HEK293 (cell line): ENCODE measurements around the gene PHGDH.
A peak's percentile ranks its signal among the peaks of the same experiment; 100 is the strongest.

Experiments
- CTCF ChIA-PET: fragments of 350-600 bp; formaldehyde crosslinking; extraction: SDS; loops from one replicate; lab custom pipeline; 2021; ENCODE audit warnings: antibody characterized with exemption; lab: Yijun Ruan, JAX
- POLR2A ChIA-PET: fragments of 300-600 bp; formaldehyde crosslinking; extraction: SDS; loops from one replicate; lab custom pipeline; 2020; ENCODE audit warnings: antibody characterized with exemption, inconsistent platforms; lab: Yijun Ruan, JAX
- H3K27ac ChIP-seq: fragments of 200-500 bp; sonication (Bioruptor generic); 2 replicates; pipeline ENCODE4 v1.5.1; 2014; ENCODE audit warnings: low read depth, low read length, control low read depth, inconsistent platforms; ENCODE audit errors: extremely low read depth
- H3K36me3 ChIP-seq, 2 experiments: fragments of 200-500 bp in 1 of 2; sonication (Bioruptor generic) in 1 of 2; 1 replicate in 1 of 2; 2 replicates in 1 of 2; pipeline ENCODE4 v1.5.1; 2014 to 2017; ENCODE audit warnings: inconsistent platforms in 2 of 2, low read length in 2 of 2; ENCODE audit not compliant: control insufficient read depth in 2 of 2, insufficient read depth in 1 of 2
- H3K4me1 ChIP-seq: fragments of 200-500 bp; sonication (Bioruptor generic); 2 replicates; pipeline ENCODE4 v1.5.1; 2014; ENCODE audit warnings: mild to moderate bottlenecking, low read length, inconsistent platforms; ENCODE audit not compliant: control insufficient read depth, insufficient read depth
- H3K4me3 ChIP-seq: 2 replicates; pipeline ENCODE4 v1.5.1; 2011; ENCODE audit warnings: low read depth, mild to moderate bottlenecking, control low read depth, low read length, moderate library complexity
- H3K9me3 ChIP-seq: fragments of 200-500 bp; sonication (Bioruptor generic); 2 replicates; pipeline ENCODE4 v1.5.1; 2014; ENCODE audit warnings: low read depth, low read length, inconsistent platforms; ENCODE audit not compliant: control insufficient read depth, insufficient read depth
- ELK4 ChIP-seq: IDR thresholded peaks from 2 replicates; pipeline ENCODE4 v1.6.1; 2011; ENCODE audit warnings: mild to moderate bottlenecking, low read depth, low read length, borderline replicate concordance
- IKZF3 ChIP-seq: fragments of 450-650 bp; IDR thresholded peaks from 2 replicates; pipeline ENCODE4 v1.5.0; 2018; ENCODE audit warnings: missing biosample characterization, mild to moderate bottlenecking, missing genetic modification characterization, moderate library complexity
- KLF8 ChIP-seq: fragments of 450-650 bp; formaldehyde crosslinking; IDR thresholded peaks from 2 replicates; pipeline ENCODE4 v1.5.1; 2016; ENCODE audit warnings: missing biosample characterization, missing genetic modification characterization
- RBAK ChIP-seq: fragments of 450-650 bp; formaldehyde crosslinking; IDR thresholded peaks from 2 replicates; pipeline ENCODE4 v1.5.1; 2016; ENCODE audit warnings: missing biosample characterization, missing genetic modification characterization
- ZNF148 ChIP-seq: fragments of 450-650 bp; formaldehyde crosslinking; IDR thresholded peaks from 2 replicates; pipeline ENCODE4 v1.5.0; 2017; ENCODE audit warnings: missing biosample characterization, missing genetic modification characterization, borderline replicate concordance
- ZNF266 ChIP-seq: fragments of 450-650 bp; formaldehyde crosslinking; IDR thresholded peaks from 2 replicates; pipeline ENCODE4 v1.5.1; 2016; ENCODE audit warnings: missing biosample characterization, missing genetic modification characterization, low read depth
- ZNF423 ChIP-seq: fragments of 450-650 bp; formaldehyde crosslinking; IDR thresholded peaks from 2 replicates; pipeline ENCODE4 v1.5.1; 2016; ENCODE audit warnings: missing biosample characterization, missing genetic modification characterization
- ZNF473 ChIP-seq: fragments of 450-650 bp; formaldehyde crosslinking; IDR thresholded peaks from 2 replicates; pipeline ENCODE4 v1.5.1; 2017; ENCODE audit warnings: missing biosample characterization, missing genetic modification characterization
- ZNF555 ChIP-seq: fragments of 450-650 bp; formaldehyde crosslinking; conservative IDR thresholded peaks from 2 replicates; pipeline ENCODE4 v1.5.1; 2017; ENCODE audit warnings: missing biosample characterization, mild to moderate bottlenecking, missing genetic modification characterization, inconsistent platforms
- ZNF629 ChIP-seq: fragments of 450-650 bp; formaldehyde crosslinking; IDR thresholded peaks from 2 replicates; pipeline ENCODE4 v1.5.1; 2017; ENCODE audit warnings: missing biosample characterization, missing genetic modification characterization
- ZNF654 ChIP-seq: fragments of 450-650 bp; formaldehyde crosslinking; IDR thresholded peaks from 2 replicates; pipeline ENCODE4 v1.5.1; 2016; ENCODE audit warnings: low read depth, missing biosample characterization, missing genetic modification characterization
- ZNF777 ChIP-seq: fragments of 450-650 bp; formaldehyde crosslinking; IDR thresholded peaks from 2 replicates; pipeline ENCODE4 v1.5.1; 2017; ENCODE audit warnings: missing biosample characterization, missing genetic modification characterization, borderline replicate concordance
- ZSCAN18 ChIP-seq: fragments of 450-650 bp; formaldehyde crosslinking; IDR thresholded peaks from 2 replicates; pipeline ENCODE4 v1.5.1; 2016; ENCODE audit warnings: missing biosample characterization, missing genetic modification characterization

The PHGDH gene

GRCh38 chr1:119664067-119664466 lies 47.7 kb upstream of the PHGDH start:
- TF ChIP-seq IKZF3 (tag by site-specific recombination) (no peak), ZSCAN18 (no peak), ELK4 (no peak)
- Histone ChIP-seq H3K4me3 (no peak overlapping the region), H3K27ac (no peak overlapping the region), H3K4me1 (no peaks in the 10 kb centered on the region), H3K9me3 (no peaks in the 10 kb centered on the region), H3K36me3 (no peaks in the 10 kb centered on the region)
- ChIA-PET POLR2A (no interaction called here), CTCF (interaction anchor here (0.6 to 10.6 kb wide), 12 partner anchors 9 to 291 kb away, joined by 3 to 190 read pairs (median 4); no protein-coding TSS in a partner anchor)

- CTCF ChIA-PET, result interaction anchor here (0.9 to 10.6 kb wide), 3 partner anchors 8 to 114 kb away, joined by 4 to 190 read pairs (median 8); no protein-coding TSS in a partner anchor
- no peaks in the 10 kb centered on the region for H3K36me3 ChIP-seq
- no peaks in the 10 kb centered on the region for H3K4me1 ChIP-seq
- TF ChIP-seq ZNF423 (no peak), RBAK (tag by site-specific recombination) (no peak), ZNF148 (tag by site-specific recombination) (no peak), ZNF777 (tag by site-specific recombination) (no peak), KLF8 (no peak), ZNF555 (tag by site-specific recombination) (no peak), ZNF654 (no peak), ZNF629 (no peak)
- H3K9me3 ChIP-seq, result no peaks in the 10 kb centered on the region
- H3K4me3 ChIP-seq, result no peak overlapping the region
- H3K27ac ChIP-seq, result no peak overlapping the region
- POLR2A ChIA-PET, result interaction anchor here (0.7 kb wide), 1 partner anchor 20 kb away, joined by 3 read pairs; no protein-coding TSS in a partner anchor
Observed at GRCh38 chr1:119667173-119667572, 44.6 kb upstream of the PHGDH start.

GRCh38 chr1:119670898-119671297 lies 40.8 kb upstream of the PHGDH start:
- CTCF ChIA-PET, result interaction anchor here (1.1 kb wide), 1 partner anchor 59 kb away, joined by 3 read pairs; no protein-coding TSS in a partner anchor
- TF ChIP-seq ZNF473 (tag by site-specific recombination) (no peak), ZNF266 (tag by site-specific recombination) (peak; percentile 96)
- TF ChIP-seq, all 188 proteins: peak for 1

More at GRCh38 chr1:119670898-119671297, 40.8 kb upstream of the PHGDH start:
- no peak overlapping the region for H3K27ac ChIP-seq
- H3K36me3 ChIP-seq, result no peaks in the 10 kb centered on the region
- H3K4me1 ChIP-seq, result no peaks in the 10 kb centered on the region; the same call in 1 of the 2 replicates
- H3K9me3 ChIP-seq, result no peaks in the 10 kb centered on the region
- H3K4me3 ChIP-seq, result no peak overlapping the region
- POLR2A ChIA-PET, result no interaction called here
